Measurements from ENCODE around the gene SEMA3B. TPM values are rescaled to one million over a fixed set of nuclear protein-coding genes. Genes with fewer than 3 reads are reported as not detected.

The SEMA3B gene
- total and polyA plus RNA-seq, 2 donors (not counting 3 experiments of a cell fraction or from before 2014, with no cell fraction given), result 1.2 to 1.5 TPM

- intact Hi-C loops (cut with micrococcal nuclease), result loop anchor here (1.0 kb wide), 1 partner anchor 50 kb away; no protein-coding TSS in a partner anchor
- FAIRE-seq, result peak; percentile 84
Measured at GRCh38 chr3:50274371-50275104, 5.6 kb downstream of the SEMA3B start.

More at GRCh38 chr3:50274371-50275104, 5.6 kb downstream of the SEMA3B start:
- no peaks in the 10 kb centered on the region for H3K9me1 ChIP-seq (replicated peaks; ENCODE audit: control insufficient read depth, extremely low read depth, insufficient read depth, low read length)
- peaks cover 18 to 24% of the 10 kb centered on the region in 2 experiments for H3K27me3 ChIP-seq (ENCODE audit: control insufficient read depth in 2 of 2, insufficient read depth in 2 of 2, low read length in 2 of 2)
- H3K9me3 ChIP-seq (replicated peaks; ENCODE audit: control insufficient read depth, insufficient read depth, low read length), result no peaks in the 10 kb centered on the region
- H3K4me2 ChIP-seq (ENCODE audit: insufficient read depth, low read length), result no peak overlapping the region
- DNase-seq (ENCODE audit: low read depth, low spot score), result peak; percentile 70
- TF ChIP-seq JUN (IDR thresholded peaks at IDR 0.05; ENCODE audit: borderline replicate concordance, insufficient read depth, insufficient read length, low read depth), result no peak
- TF ChIP-seq CTCF (IDR thresholded peaks at IDR 0.05; ENCODE audit: extremely low read depth in 1 of 2, insufficient read depth in 1 of 2, low read depth in 1 of 2, low read length in 2 of 2), result peak; percentile 87 to 94
- TF ChIP-seq POLR2AphosphoS5 (IDR thresholded peaks at IDR 0.05; ENCODE audit: insufficient read depth, low read depth, low read length), result no peak
- no peak overlapping the region for H2AFZ ChIP-seq (ENCODE audit: low read depth, low read length)
- no peaks in the 10 kb centered on the region for H3K79me2 ChIP-seq (ENCODE audit: control insufficient read depth, insufficient read depth, low read length)
- ChIA-PET POLR2A (no interaction called here), CTCF (interaction anchor here (0.8 to 4.9 kb wide), 15 partner anchors 9 to 110 kb away, joined by 3 to 53 read pairs (median 4); partner anchors contain the start of genes HYAL2 and IFRD2)
- H3K36me3 ChIP-seq (ENCODE audit: control insufficient read depth in 2 of 2, extremely low read depth in 1 of 2, insufficient read depth in 2 of 2, low read length in 2 of 2), result no peaks in the 10 kb centered on the region
- dilution Hi-C loops (cut with MboI; ENCODE audit: extremely low pct_ligation_motif_present, low sequenced_read_pairs), result no loop called here
- BruUV-seq (replicated peaks), result no TSS peak
- no peak overlapping the region for H3K9ac ChIP-seq (replicated peaks; ENCODE audit: extremely low read depth, insufficient read depth, low read length)
- peaks cover 2% of the 10 kb centered on the region for H3K4me1 ChIP-seq (ENCODE audit: control insufficient read depth, extremely low read depth, insufficient read depth, low read length)
- no peak overlapping the region for H3K27ac ChIP-seq (ENCODE audit: insufficient read depth, low read depth, low read length)
- H4K20me1 ChIP-seq (replicated peaks; ENCODE audit: control insufficient read depth, extremely low read depth, insufficient read depth, low read length), result no peaks in the 10 kb centered on the region
- no peak overlapping the region for H3K4me3 ChIP-seq (replicated peaks in 1 of 3; ENCODE audit: insufficient read depth in 1 of 3, low read depth in 1 of 3, low read length in 3 of 3)
